K562 (cell line): ENCODE results near the gene TTC28. TPM values are rescaled to one million over a fixed set of nuclear protein-coding genes. Genes with fewer than 3 reads are reported as not detected.
"Not testable (repeated sequence)": the region's sequence is repeated elsewhere in the genome, so short reads cannot be mapped to it uniquely, and the experiment has no call there.

Experiments
- ATAC-seq: fragments of 200-7000 bp; cut with Tn5 transposase; 3 replicates; pipeline ENCODE4 v1.9.1; 2020; ENCODE audit warnings: moderate library complexity
- BruUV-seq: library from RNA; stranded (reverse); fragments of 400-500 nt; replicated peaks from 2 replicates; lab custom pipeline; 2021; lab: Mats Ljungman, UMichigan
- CTCF ChIA-PET: fragments of 300-600 bp; formaldehyde crosslinking; extraction: SDS; loops from one replicate; lab custom pipeline; 2021; ENCODE audit warnings: low intra/inter-chr PET ratio; lab: Yijun Ruan, JAX
- POLR2A ChIA-PET: fragments of 300-600, 350-650 bp; sonication (Branson Sonifier 250); formaldehyde crosslinking; extraction: SDS; loops from one replicate; lab custom pipeline; 2021; ENCODE audit warnings: antibody characterized with exemption, inconsistent platforms; lab: Yijun Ruan, JAX
- DNase-seq, 4 experiments: peaks; one replicate each; pipeline versions ENCODE4 v3.0.0 to v3.0.0-alpha.2; 2011 to 2018; ENCODE audit warnings: low spot score in 3 of 4, mixed read lengths in 3 of 4; ENCODE audit errors: extremely low read depth in 1 of 4
- FAIRE-seq: peaks from 2 replicates; lab custom pipeline; 2011; peaks lifted over from hg19 to GRCh38; lab: Jason Lieb, UNC
- H2AFZ ChIP-seq: 2 replicates; pipeline ENCODE4 v1.6.0; 2011; ENCODE audit warnings: low read depth, low read length, control low read depth, inconsistent platforms
- H3K27ac ChIP-seq: fragments of 200-600 bp; 3 replicates; pipeline ENCODE4 v1.8.0; 2011; ENCODE audit warnings: low read depth, mild to moderate bottlenecking, control low read depth, inconsistent platforms, low read length, moderate library complexity, mixed read lengths; ENCODE audit errors: extremely low read depth
- H3K27me3 ChIP-seq, 2 experiments: fragments of 300-600 bp in 1 of 2; 2 replicates in 1 of 2; 3 replicates in 1 of 2; pipeline versions ENCODE4 v1.6.0 to v1.8.0; 2011; ENCODE audit warnings: inconsistent platforms in 2 of 2, low read length in 2 of 2, mild to moderate bottlenecking in 1 of 2, mixed read lengths in 1 of 2, moderate library complexity in 1 of 2; ENCODE audit not compliant: control insufficient read depth in 2 of 2, insufficient read depth in 2 of 2
- H3K36me3 ChIP-seq: fragments of 300-600 bp; 3 replicates; pipeline ENCODE4 v1.8.0; 2011; ENCODE audit warnings: mild to moderate bottlenecking, low read length, inconsistent platforms; ENCODE audit not compliant: control insufficient read depth, insufficient read depth
- H3K4me1 ChIP-seq, 2 experiments: fragments of 200-600 bp in 1 of 2; replicated peaks in 1 of 2; 2 replicates in 1 of 2; 3 replicates in 1 of 2; pipeline versions ENCODE4 v1.5.1 to v1.8.0; 2011; ENCODE audit warnings: inconsistent platforms in 2 of 2, low read length in 2 of 2, mild to moderate bottlenecking in 1 of 2, mixed read lengths in 1 of 2, moderate library complexity in 1 of 2; ENCODE audit not compliant: control insufficient read depth in 2 of 2, insufficient read depth in 2 of 2
- H3K4me2 ChIP-seq: 2 replicates; pipeline ENCODE4 v1.6.1; 2011; ENCODE audit warnings: low read length, control low read depth, inconsistent platforms, mixed read lengths; ENCODE audit not compliant: insufficient read depth
- H3K4me3 ChIP-seq: fragments of 200-600 bp; sonication (generic), shearing (Covaris generic); 2 replicates; pipeline ENCODE4 v1.5.1; 2016; ENCODE audit warnings: control low read depth, inconsistent platforms
- H3K79me2 ChIP-seq: fragments of 200-600 bp; 3 replicates; pipeline ENCODE4 v1.8.0; 2011; ENCODE audit warnings: low read length, inconsistent platforms; ENCODE audit not compliant: control insufficient read depth, insufficient read depth
- H3K9ac ChIP-seq, 2 experiments: 2 replicates each; pipeline versions ENCODE4 v1.6.0 to v1.6.1; 2011; ENCODE audit warnings: low read depth in 2 of 2, low read length in 2 of 2, control low read depth in 1 of 2, inconsistent platforms in 1 of 2, mild to moderate bottlenecking in 1 of 2, mixed read lengths in 1 of 2; ENCODE audit not compliant: insufficient read depth in 1 of 2
- H3K9me1 ChIP-seq: one replicate; pipeline ENCODE4 v1.6.0; 2011; ENCODE audit warnings: inconsistent platforms, mild to moderate bottlenecking, low read length, moderate library complexity; ENCODE audit not compliant: control insufficient read depth, insufficient read depth
- H3K9me3 ChIP-seq: replicated peaks from 2 replicates; pipeline ENCODE4 v1.5.1; 2011; ENCODE audit warnings: low read depth, low read length, inconsistent platforms; ENCODE audit not compliant: control insufficient read depth, insufficient read depth
- H4K20me1 ChIP-seq: replicated peaks from 2 replicates; pipeline ENCODE4 v1.6.1; 2011; ENCODE audit warnings: low read length, inconsistent platforms, mixed read lengths; ENCODE audit not compliant: control insufficient read depth, insufficient read depth
- ZNF146 ChIP-seq: IDR thresholded peaks from one replicate; pipeline ENCODE4 v1.6.1; 2018; ENCODE audit warnings: missing compliant biosample characterization; ENCODE audit not compliant: unreplicated experiment
- WGBS: fragments of 100-300 bp; shearing (Covaris generic); methylation state at CpG from one replicate; pipeline ENCODE4 v1.1.6; 2016; ENCODE audit warnings: low coverage, mixed read lengths; ENCODE audit not compliant: insufficient coverage; ENCODE audit errors: missing lambda C conversion rate; 5-methylcytosine and 5-hydroxymethylcytosine counted together
- in situ Hi-C: fragments of 300-500 bp; cut with MboI; formaldehyde crosslinking; loops from 4 replicates; pipeline ENCODE4 v1.15.0; 2018; ENCODE audit warnings: inconsistent platforms, mixed read lengths
- intact Hi-C: fragments of 100-400 bp; cut with micrococcal nuclease; formaldehyde crosslinking; loops from 2 replicates; pipeline ENCODE4 v1.14.2; 2022
- polyA plus RNA-seq, 8 experiments: library from polyadenylated mRNA; depleted of rRNA in 4 of 8; stranded (reverse) in 5 of 8; unstranded in 3 of 8; fragments of >200 nt; fragmentation: Nextera tagmentation in 2 of 8; fragmentation: Illumina TruSeq in 1 of 8; extraction: Ambion mirVana in 2 of 8; extraction: Trizol in 1 of 8; gene quantifications; 2 replicates each; pipeline versions ENCODE4 v1.2.1 to v1.2.3, GENCODE V29; 2011 to 2014; ENCODE audit warnings: inconsistent platforms in 1 of 8, missing spikeins in 1 of 8
- total RNA-seq, 7 experiments: library from RNA; depleted of rRNA in 6 of 7; stranded (reverse); fragments of >200 nt in 6 of 7; fragmentation: Illumina TruSeq in 2 of 7; extraction: Trizol in 2 of 7; gene quantifications; 2 replicates each; pipeline versions ENCODE4 v1.2.1 to v1.2.3, GENCODE V29; 2011 to 2021; ENCODE audit warnings: low replicate concordance in 1 of 7

The TTC28 gene
- total and polyA plus RNA-seq, 9 of the 15 experiments (the other 6 are each of a cell fraction or from before 2014, with no cell fraction given) = 0.22 to 10.7 (median 3.1) TPM

- FAIRE-seq, H3K4me2 ChIP-seq, H3K9me1 ChIP-seq, H2AFZ ChIP-seq, H3K36me3 ChIP-seq, H3K9ac ChIP-seq, H4K20me1 ChIP-seq, POLR2A ChIA-PET, CTCF ChIA-PET, BruUV-seq, intact Hi-C loops, H3K9me3 ChIP-seq, ATAC-seq, H3K79me2 ChIP-seq, H3K27ac ChIP-seq, H3K4me3 ChIP-seq, in situ Hi-C loops, H3K27me3 ChIP-seq, DNase-seq, H3K4me1 ChIP-seq: not testable (repeated sequence)
- WGBS = 54% methylated on average over 3 of the region's 5 CpGs
- peak; percentile 86 for TF ChIP-seq ZNF146
Measured at GRCh38 chr22:28214750-28215149, 464.9 kb downstream of the TTC28 start.

- H3K79me2 ChIP-seq, in situ Hi-C loops, intact Hi-C loops, H3K9ac ChIP-seq, H3K36me3 ChIP-seq, H3K9me3 ChIP-seq, H3K4me3 ChIP-seq, H2AFZ ChIP-seq, H3K9me1 ChIP-seq, POLR2A ChIA-PET, ATAC-seq, H3K27me3 ChIP-seq, H3K4me1 ChIP-seq, BruUV-seq, FAIRE-seq, H3K27ac ChIP-seq, H3K4me2 ChIP-seq, DNase-seq, H4K20me1 ChIP-seq, CTCF ChIA-PET: not testable (repeated sequence)
- WGBS = 34% methylated on average over 4 of the region's 6 CpGs
Measured at GRCh38 chr22:28209457-28209856, 470.2 kb downstream of the TTC28 start.
